HCT116 (cell line): ENCODE results near the gene MLLT3. TPM values are rescaled to one million over a fixed set of nuclear protein-coding genes. Genes with fewer than 3 reads are reported as not detected.

Source experiments
- ATAC-seq: fragments of 200-7000 bp; cut with Tn5 transposase; 2 replicates; pipeline ENCODE4 v1.9.1; 2020; ENCODE audit warnings: mild to moderate bottlenecking, moderate library complexity
- BruUV-seq: library from RNA; stranded (reverse); fragments of 400-500 nt; replicated peaks from 2 replicates; lab custom pipeline; 2021; lab: Mats Ljungman, UMichigan
- CTCF ChIA-PET: fragments of 300-600 bp; sonication (Branson Sonifier 250); formaldehyde crosslinking; loops from one replicate; lab custom pipeline; 2021; ENCODE audit warnings: antibody characterized with exemption; lab: Charles Lee
- POLR2A ChIA-PET: fragments of 300-600, 350-600 bp; sonication (Branson Sonifier 250); formaldehyde crosslinking; loops from one replicate; lab custom pipeline; 2021; ENCODE audit warnings: antibody characterized with exemption; lab: Charles Lee
- RAD21 ChIA-PET, 2 experiments: fragments of 300-600 bp; sonication (Branson Sonifier 250); formaldehyde crosslinking; loops; one replicate each; lab custom pipeline; 2023; ENCODE audit warnings: low total read pairs in 2 of 2; ENCODE audit not compliant: uncharacterized antibody in 2 of 2, unreplicated experiment in 2 of 2, low non-redundant PET in 1 of 2; lab: Charles Lee
- DNase-seq: peaks from one replicate; pipeline ENCODE4 v3.0.0-alpha.2; 2010; ENCODE audit warnings: low read depth, low spot score
- H2AFZ ChIP-seq: fragments of 200-600 bp; shearing (Covaris generic), sonication (generic); 2 replicates; pipeline ENCODE4 v1.6.1; 2017; ENCODE audit warnings: low read depth, mixed run types, mixed read lengths, antibody characterized with exemption, low read length; ENCODE audit not compliant: poor library complexity, severe bottlenecking
- H3K27ac ChIP-seq: 2 replicates; pipeline ENCODE4 v1.5.1; 2012; ENCODE audit warnings: low read depth, low read length
- H3K27me3 ChIP-seq: fragments of 200-600 bp; sonication (generic); 2 replicates; pipeline ENCODE4 v1.6.1; 2016; ENCODE audit warnings: mixed run types, low read length, mixed read lengths; ENCODE audit not compliant: insufficient read depth
- H3K36me3 ChIP-seq, 2 experiments: fragments of 200-500 bp in 1 of 2; fragments of 200-600 bp in 1 of 2; sonication (Bioruptor generic) in 1 of 2; sonication (generic) in 1 of 2; 2 replicates each; pipeline versions ENCODE4 v1.5.1 to v1.6.1; 2014 to 2016; ENCODE audit warnings: low read length in 2 of 2, inconsistent platforms in 1 of 2, mixed read lengths in 1 of 2, mixed run types in 1 of 2; ENCODE audit not compliant: insufficient read depth in 2 of 2, control insufficient read depth in 1 of 2
- H3K4me1 ChIP-seq, 2 experiments: fragments of 200-600 bp in 1 of 2; sonication (generic) in 1 of 2; 2 replicates each; pipeline versions ENCODE4 v1.5.1 to v1.6.1; 2012 to 2017; ENCODE audit warnings: low read length in 2 of 2, inconsistent platforms in 1 of 2, mild to moderate bottlenecking in 1 of 2, mixed read lengths in 1 of 2, mixed run types in 1 of 2, moderate library complexity in 1 of 2; ENCODE audit not compliant: insufficient read depth in 2 of 2, control insufficient read depth in 1 of 2
- H3K4me2 ChIP-seq: fragments of 200-600 bp; sonication (generic); 2 replicates; pipeline ENCODE4 v1.6.1; 2017; ENCODE audit warnings: mixed run types, low read length, mixed read lengths
- H3K4me3 ChIP-seq, 2 experiments: fragments of 200-600 bp in 1 of 2; sonication (generic) in 1 of 2; replicated peaks in 1 of 2; 2 replicates each; pipeline ENCODE4 v1.5.1; 2011 to 2016; ENCODE audit warnings: low read length in 2 of 2, control low read depth in 1 of 2, low read depth in 1 of 2, mild to moderate bottlenecking in 1 of 2, mixed read lengths in 1 of 2, mixed run types in 1 of 2
- H3K79me2 ChIP-seq: fragments of 200-600 bp; sonication (generic); 2 replicates; pipeline ENCODE4 v1.6.1; 2017; ENCODE audit warnings: mild to moderate bottlenecking, mixed run types, low read length, moderate library complexity, mixed read lengths; ENCODE audit not compliant: insufficient read depth
- H3K9ac ChIP-seq: fragments of 200-600 bp; sonication (generic); 2 replicates; pipeline ENCODE4 v1.6.1; 2016; ENCODE audit warnings: low read length, mixed read lengths
- H3K9me2 ChIP-seq: fragments of 200-600 bp; sonication (generic), shearing (Covaris generic); 2 replicates; pipeline ENCODE4 v1.6.1; 2017; ENCODE audit warnings: mixed run types, mild to moderate bottlenecking, moderate library complexity; ENCODE audit not compliant: insufficient read depth
- H3K9me3 ChIP-seq, 2 experiments: fragments of 200-500 bp in 1 of 2; fragments of 200-600 bp in 1 of 2; sonication (Bioruptor generic) in 1 of 2; sonication (generic) in 1 of 2; 2 replicates each; pipeline ENCODE4 v1.6.1; 2014 to 2017; ENCODE audit warnings: low read length in 2 of 2, mixed read lengths in 2 of 2, inconsistent platforms in 1 of 2, low read depth in 1 of 2, mild to moderate bottlenecking in 1 of 2, mixed run types in 1 of 2, moderate library complexity in 1 of 2; ENCODE audit not compliant: control insufficient read depth in 1 of 2, insufficient read depth in 1 of 2
- H4K20me1 ChIP-seq: fragments of 200-600 bp; sonication (generic), shearing (Covaris generic); 2 replicates; pipeline ENCODE4 v1.6.1; 2017; ENCODE audit warnings: mixed run types, mild to moderate bottlenecking, moderate library complexity; ENCODE audit not compliant: insufficient read depth
- CBX3 ChIP-seq: IDR thresholded peaks from 2 replicates; pipeline ENCODE4 v1.6.1; 2012; ENCODE audit warnings: low read depth
- CEBPB ChIP-seq: IDR thresholded peaks from 2 replicates; pipeline ENCODE4 v1.6.1; 2012; ENCODE audit warnings: low read depth
- EGR1 ChIP-seq: IDR thresholded peaks from 2 replicates; pipeline ENCODE4 v1.6.1; 2012; ENCODE audit warnings: low read depth
- EZH2 ChIP-seq: fragments of 200-600 bp; sonication (generic); IDR thresholded peaks from 2 replicates; pipeline ENCODE4 v1.6.1; 2017; ENCODE audit warnings: antibody characterized with exemption, mixed run types
- FOSL1 ChIP-seq: IDR thresholded peaks from 2 replicates; pipeline ENCODE4 v1.6.1; 2012; ENCODE audit warnings: low read depth
- POLR2A ChIP-seq: IDR thresholded peaks from 2 replicates; pipeline ENCODE4 v1.7.0; 2011; ENCODE audit warnings: borderline replicate concordance; ENCODE audit not compliant: insufficient read depth, insufficient read length; ENCODE audit errors: extremely low read depth
- RAD21 ChIP-seq: IDR thresholded peaks from 2 replicates; pipeline ENCODE4 v1.6.1; 2012; ENCODE audit warnings: low read depth, mild to moderate bottlenecking
- SP1 ChIP-seq: IDR thresholded peaks from 2 replicates; pipeline ENCODE4 v1.6.1; 2012; ENCODE audit warnings: low read depth
- SRF ChIP-seq: IDR thresholded peaks from 2 replicates; pipeline ENCODE4 v1.6.1; 2012; ENCODE audit warnings: low read depth
- YY1 ChIP-seq: IDR thresholded peaks from 2 replicates; pipeline ENCODE4 v1.6.1; 2011; ENCODE audit warnings: low read length, low read depth, moderate library complexity, mild to moderate bottlenecking; ENCODE audit not compliant: insufficient replicate concordance; ENCODE audit errors: extremely low read depth
- ZFX ChIP-seq: fragments of 450-650 bp; IDR thresholded peaks from 2 replicates; pipeline ENCODE4 v1.6.1; 2017
- ZNF274 ChIP-seq: fragments of 200-500 bp; sonication (Bioruptor generic); IDR thresholded peaks from 2 replicates; pipeline ENCODE4 v1.6.1; 2014; ENCODE audit warnings: mild to moderate bottlenecking, low read depth, low read length, inconsistent platforms
- intact Hi-C: fragments of 100-400 bp; cut with micrococcal nuclease; formaldehyde crosslinking; loops from 2 replicates; pipeline ENCODE4 v1.10.0; 2022
- total RNA-seq: library from RNA; stranded (reverse); gene quantifications from one replicate; pipeline ENCODE4 v1.2.1, GENCODE V29; 2021; ENCODE audit not compliant: unreplicated experiment
- TF ChIP-seq, protein P1 (sequence below): IDR thresholded peaks from 2 replicates; pipeline ENCODE4 v1.6.1; 2012
- TF ChIP-seq, protein P2 (sequence below): IDR thresholded peaks from 2 replicates; pipeline ENCODE4 v1.6.1; 2011; ENCODE audit warnings: mild to moderate bottlenecking, low read length, moderate library complexity; ENCODE audit not compliant: insufficient replicate concordance; ENCODE audit errors: extremely low read depth
- TF ChIP-seq, protein P3 (sequence below): IDR thresholded peaks from 2 replicates; pipeline ENCODE4 v1.6.1; 2012; ENCODE audit warnings: low read depth

MLLT3 gene
- total RNA-seq, 1 experiment from 2014 or later: 4.3 TPM

DNA sequence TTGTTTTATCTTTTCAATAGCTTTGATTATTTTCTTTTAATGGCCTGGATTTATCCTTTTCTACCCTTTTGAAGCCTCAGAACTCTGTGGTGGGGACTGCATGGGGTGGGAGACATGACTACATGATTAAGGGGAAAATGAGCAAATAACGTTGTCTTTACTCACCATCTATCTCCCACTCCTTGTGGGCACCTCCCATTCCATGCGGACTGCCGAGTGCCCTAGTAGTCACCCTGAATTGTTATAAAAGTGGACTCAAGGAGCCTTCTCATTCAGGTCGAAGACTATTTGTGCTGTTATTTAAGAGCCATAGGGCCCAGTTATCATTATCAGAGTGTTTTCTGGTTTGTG, 281.8 kb downstream of the MLLT3 start:
- H3K27me3 ChIP-seq: peaks cover 9% of the 10 kb centered on the region; the same call in 1 of the 2 replicates
- no peak overlapping the region for H3K27ac ChIP-seq
- no peaks in the 10 kb centered on the region for H3K9me2 ChIP-seq
- H2AFZ ChIP-seq: no peak overlapping the region
- CTCF ChIA-PET: no interaction called here
- H3K36me3 ChIP-seq: no peaks in the 10 kb centered on the region
- no peak overlapping the region for H3K4me2 ChIP-seq
- no peaks in the 10 kb centered on the region for H3K4me1 ChIP-seq
- no peaks in the 10 kb centered on the region for H4K20me1 ChIP-seq
- no TSS peak for BruUV-seq
- no peaks in the 10 kb centered on the region for H3K79me2 ChIP-seq
- RAD21 ChIA-PET: no interaction called here
- H3K9me3 ChIP-seq: no peaks in the 10 kb centered on the region
- TF ChIP-seq ZFX: no peak
- no peak for TF ChIP-seq ZNF274
- TF ChIP-seq YY1: no peak
- TF ChIP-seq, protein P1, sequence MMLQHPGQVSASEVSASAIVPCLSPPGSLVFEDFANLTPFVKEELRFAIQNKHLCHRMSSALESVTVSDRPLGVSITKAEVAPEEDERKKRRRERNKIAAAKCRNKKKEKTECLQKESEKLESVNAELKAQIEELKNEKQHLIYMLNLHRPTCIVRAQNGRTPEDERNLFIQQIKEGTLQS: no peak
- TF ChIP-seq CEBPB: no peak
- TF ChIP-seq FOSL1: no peak
- TF ChIP-seq SRF: no peak
- TF ChIP-seq SP1: no peak
- TF ChIP-seq, protein P2, sequence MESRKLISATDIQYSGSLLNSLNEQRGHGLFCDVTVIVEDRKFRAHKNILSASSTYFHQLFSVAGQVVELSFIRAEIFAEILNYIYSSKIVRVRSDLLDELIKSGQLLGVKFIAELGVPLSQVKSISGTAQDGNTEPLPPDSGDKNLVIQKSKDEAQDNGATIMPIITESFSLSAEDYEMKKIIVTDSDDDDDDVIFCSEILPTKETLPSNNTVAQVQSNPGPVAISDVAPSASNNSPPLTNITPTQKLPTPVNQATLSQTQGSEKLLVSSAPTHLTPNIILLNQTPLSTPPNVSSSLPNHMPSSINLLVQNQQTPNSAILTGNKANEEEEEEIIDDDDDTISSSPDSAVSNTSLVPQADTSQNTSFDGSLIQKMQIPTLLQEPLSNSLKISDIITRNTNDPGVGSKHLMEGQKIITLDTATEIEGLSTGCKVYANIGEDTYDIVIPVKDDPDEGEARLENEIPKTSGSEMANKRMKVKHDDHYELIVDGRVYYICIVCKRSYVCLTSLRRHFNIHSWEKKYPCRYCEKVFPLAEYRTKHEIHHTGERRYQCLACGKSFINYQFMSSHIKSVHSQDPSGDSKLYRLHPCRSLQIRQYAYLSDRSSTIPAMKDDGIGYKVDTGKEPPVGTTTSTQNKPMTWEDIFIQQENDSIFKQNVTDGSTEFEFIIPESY: no peak
- TF ChIP-seq POLR2A: no peak
- TF ChIP-seq CBX3: no peak
- TF ChIP-seq, protein P3, sequence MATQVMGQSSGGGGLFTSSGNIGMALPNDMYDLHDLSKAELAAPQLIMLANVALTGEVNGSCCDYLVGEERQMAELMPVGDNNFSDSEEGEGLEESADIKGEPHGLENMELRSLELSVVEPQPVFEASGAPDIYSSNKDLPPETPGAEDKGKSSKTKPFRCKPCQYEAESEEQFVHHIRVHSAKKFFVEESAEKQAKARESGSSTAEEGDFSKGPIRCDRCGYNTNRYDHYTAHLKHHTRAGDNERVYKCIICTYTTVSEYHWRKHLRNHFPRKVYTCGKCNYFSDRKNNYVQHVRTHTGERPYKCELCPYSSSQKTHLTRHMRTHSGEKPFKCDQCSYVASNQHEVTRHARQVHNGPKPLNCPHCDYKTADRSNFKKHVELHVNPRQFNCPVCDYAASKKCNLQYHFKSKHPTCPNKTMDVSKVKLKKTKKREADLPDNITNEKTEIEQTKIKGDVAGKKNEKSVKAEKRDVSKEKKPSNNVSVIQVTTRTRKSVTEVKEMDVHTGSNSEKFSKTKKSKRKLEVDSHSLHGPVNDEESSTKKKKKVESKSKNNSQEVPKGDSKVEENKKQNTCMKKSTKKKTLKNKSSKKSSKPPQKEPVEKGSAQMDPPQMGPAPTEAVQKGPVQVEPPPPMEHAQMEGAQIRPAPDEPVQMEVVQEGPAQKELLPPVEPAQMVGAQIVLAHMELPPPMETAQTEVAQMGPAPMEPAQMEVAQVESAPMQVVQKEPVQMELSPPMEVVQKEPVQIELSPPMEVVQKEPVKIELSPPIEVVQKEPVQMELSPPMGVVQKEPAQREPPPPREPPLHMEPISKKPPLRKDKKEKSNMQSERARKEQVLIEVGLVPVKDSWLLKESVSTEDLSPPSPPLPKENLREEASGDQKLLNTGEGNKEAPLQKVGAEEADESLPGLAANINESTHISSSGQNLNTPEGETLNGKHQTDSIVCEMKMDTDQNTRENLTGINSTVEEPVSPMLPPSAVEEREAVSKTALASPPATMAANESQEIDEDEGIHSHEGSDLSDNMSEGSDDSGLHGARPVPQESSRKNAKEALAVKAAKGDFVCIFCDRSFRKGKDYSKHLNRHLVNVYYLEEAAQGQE: no peak
- no peak for TF ChIP-seq EGR1
- no peak for TF ChIP-seq RAD21
- no peak for TF ChIP-seq EZH2
- ATAC-seq (no peak), DNase-seq (no peak)
- POLR2A ChIA-PET: no interaction called here
- H3K4me3 ChIP-seq: no peak overlapping the region
- intact Hi-C loops: no loop called here
- no peak overlapping the region for H3K9ac ChIP-seq
